ENCODE data around the gene LPIN1.

- TF ChIP-seq CTCF (IDR thresholded peaks at IDR 0.05 in 8 of 11, conservative IDR thresholded peaks at IDR 0.05 in 3 of 11): no peak
- no peak for TF ChIP-seq POLR2A (IDR thresholded peaks at IDR 0.05)
Observed at GRCh38 chr2:11837875-11838734, 91.7 kb downstream of the LPIN1 start.
